GM12892 (cell line): ENCODE data around the gene FRMPD4.

Source experiments
- POLR2A ChIP-seq: IDR thresholded peaks from 2 replicates; pipeline ENCODE4 v1.6.1; 2011; ENCODE audit warnings: low read depth, low read length, control low read depth
- POLR2AphosphoS5 ChIP-seq: IDR thresholded peaks from 2 replicates; pipeline ENCODE4 v1.6.1; 2011; ENCODE audit warnings: low read depth, low read length, control low read depth

DNA sequence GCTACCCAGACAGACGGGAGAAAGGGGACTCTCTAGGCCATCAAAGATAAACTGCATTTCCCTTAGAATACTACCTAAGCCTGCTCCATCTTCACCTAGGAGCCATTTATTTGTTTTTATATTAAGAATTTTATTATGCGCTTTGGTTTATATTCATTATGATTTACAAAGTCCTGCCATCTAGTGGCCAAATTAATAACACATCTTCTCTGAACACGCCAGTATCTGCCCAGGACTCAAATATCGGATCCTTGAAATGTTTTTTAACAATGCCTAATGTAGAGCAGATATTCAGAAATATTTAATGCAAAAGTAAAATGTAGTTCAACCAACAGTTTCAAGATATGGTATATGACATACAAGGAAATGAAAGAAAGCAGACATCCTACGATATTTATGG is 632.2 kb downstream of the FRMPD4 start:
- TF ChIP-seq POLR2AphosphoS5 (no peak), POLR2A (no peak)
